Right atrium auricular region (tissue), 2 donors: Measurements from ENCODE around the gene CORIN. TPM values are rescaled to one million over a fixed set of nuclear protein-coding genes. Genes with fewer than 3 reads are reported as not detected.

ENCODE experiments used
- microRNA-seq, 2 donors: library from miRNA; unstranded; fragments of <30 nt; microRNA quantifications; one replicate each; pipeline ENCODE4, GENCODE V29; 2016 to 2017; ENCODE audit warnings: borderline number of aligned reads in 2 of 2, borderline replicate concordance in 1 of 2
- total RNA-seq, 2 donors: library from RNA; depleted of rRNA; stranded (reverse); fragments of >200 nt; gene quantifications; one replicate each; pipeline ENCODE4 v1.1.0, GENCODE V29; 2016

Gene CORIN
- total RNA-seq, 2 donors from 2014 or later: 42.3 to 180 TPM

Small RNA genes lying within 50 kb of the gene (microRNA-seq; reads per million reads assigned to microRNA genes)
- gene MIR8053: 0 reads per million in 2 donors

Other genes starting within 250 kb of the CORIN start
- gene NFXL1, start 76.5 kb upstream of the CORIN start, total RNA-seq: 1 to 10 TPM; 6.2 to 8.3 TPM
- under 1 TPM in 1 of 2 donors, not detected in 1; 0.24 TPM for gene CNGA1, start 178.6 kb upstream of the CORIN start, total RNA-seq
- gene NIPAL1, start 178.7 kb upstream of the CORIN start, total RNA-seq: 1 to 10 TPM in 1 of 2 donors, under 1 TPM in 1; 0.63 to 1.4 TPM